K562 (cell line): Measurements from ENCODE around the gene SLC40A1. TPM values are rescaled to one million over a fixed set of nuclear protein-coding genes. Genes with fewer than 3 reads are reported as not detected.

Source experiments
- ATAC-seq: fragments of 200-7000 bp; cut with Tn5 transposase; 3 replicates; pipeline ENCODE4 v1.9.1; 2020; ENCODE audit warnings: moderate library complexity
- BruUV-seq: library from RNA; stranded (reverse); fragments of 400-500 nt; replicated peaks from 2 replicates; lab custom pipeline; 2021; lab: Mats Ljungman, UMichigan
- CTCF ChIA-PET: fragments of 300-600 bp; formaldehyde crosslinking; extraction: SDS; loops from one replicate; lab custom pipeline; 2021; ENCODE audit warnings: low intra/inter-chr PET ratio; lab: Yijun Ruan, JAX
- POLR2A ChIA-PET: fragments of 300-600, 350-650 bp; sonication (Branson Sonifier 250); formaldehyde crosslinking; extraction: SDS; loops from one replicate; lab custom pipeline; 2021; ENCODE audit warnings: antibody characterized with exemption, inconsistent platforms; lab: Yijun Ruan, JAX
- DNase-seq, 4 experiments: peaks; one replicate each; pipeline versions ENCODE4 v3.0.0 to v3.0.0-alpha.2; 2011 to 2018; ENCODE audit warnings: low spot score in 3 of 4, mixed read lengths in 3 of 4; ENCODE audit errors: extremely low read depth in 1 of 4
- FAIRE-seq: peaks from 2 replicates; lab custom pipeline; 2011; peaks lifted over from hg19 to GRCh38; lab: Jason Lieb, UNC
- H2AFZ ChIP-seq: 2 replicates; pipeline ENCODE4 v1.6.0; 2011; ENCODE audit warnings: low read depth, low read length, control low read depth, inconsistent platforms
- H3K27ac ChIP-seq: fragments of 200-600 bp; 3 replicates; pipeline ENCODE4 v1.8.0; 2011; ENCODE audit warnings: low read depth, mild to moderate bottlenecking, control low read depth, inconsistent platforms, low read length, moderate library complexity, mixed read lengths; ENCODE audit errors: extremely low read depth
- H3K27me3 ChIP-seq, 2 experiments: fragments of 300-600 bp in 1 of 2; 2 replicates in 1 of 2; 3 replicates in 1 of 2; pipeline versions ENCODE4 v1.6.0 to v1.8.0; 2011; ENCODE audit warnings: inconsistent platforms in 2 of 2, low read length in 2 of 2, mild to moderate bottlenecking in 1 of 2, mixed read lengths in 1 of 2, moderate library complexity in 1 of 2; ENCODE audit not compliant: control insufficient read depth in 2 of 2, insufficient read depth in 2 of 2
- H3K36me3 ChIP-seq: fragments of 300-600 bp; 3 replicates; pipeline ENCODE4 v1.8.0; 2011; ENCODE audit warnings: mild to moderate bottlenecking, low read length, inconsistent platforms; ENCODE audit not compliant: control insufficient read depth, insufficient read depth
- H3K4me1 ChIP-seq, 2 experiments: fragments of 200-600 bp in 1 of 2; replicated peaks in 1 of 2; 2 replicates in 1 of 2; 3 replicates in 1 of 2; pipeline versions ENCODE4 v1.5.1 to v1.8.0; 2011; ENCODE audit warnings: inconsistent platforms in 2 of 2, low read length in 2 of 2, mild to moderate bottlenecking in 1 of 2, mixed read lengths in 1 of 2, moderate library complexity in 1 of 2; ENCODE audit not compliant: control insufficient read depth in 2 of 2, insufficient read depth in 2 of 2
- H3K4me2 ChIP-seq: 2 replicates; pipeline ENCODE4 v1.6.1; 2011; ENCODE audit warnings: low read length, control low read depth, inconsistent platforms, mixed read lengths; ENCODE audit not compliant: insufficient read depth
- H3K4me3 ChIP-seq: fragments of 200-600 bp; sonication (generic), shearing (Covaris generic); 2 replicates; pipeline ENCODE4 v1.5.1; 2016; ENCODE audit warnings: control low read depth, inconsistent platforms
- H3K79me2 ChIP-seq: fragments of 200-600 bp; 3 replicates; pipeline ENCODE4 v1.8.0; 2011; ENCODE audit warnings: low read length, inconsistent platforms; ENCODE audit not compliant: control insufficient read depth, insufficient read depth
- H3K9ac ChIP-seq, 2 experiments: 2 replicates each; pipeline versions ENCODE4 v1.6.0 to v1.6.1; 2011; ENCODE audit warnings: low read depth in 2 of 2, low read length in 2 of 2, control low read depth in 1 of 2, inconsistent platforms in 1 of 2, mild to moderate bottlenecking in 1 of 2, mixed read lengths in 1 of 2; ENCODE audit not compliant: insufficient read depth in 1 of 2
- H3K9me1 ChIP-seq: one replicate; pipeline ENCODE4 v1.6.0; 2011; ENCODE audit warnings: inconsistent platforms, mild to moderate bottlenecking, low read length, moderate library complexity; ENCODE audit not compliant: control insufficient read depth, insufficient read depth
- H3K9me3 ChIP-seq: replicated peaks from 2 replicates; pipeline ENCODE4 v1.5.1; 2011; ENCODE audit warnings: low read depth, low read length, inconsistent platforms; ENCODE audit not compliant: control insufficient read depth, insufficient read depth
- H4K20me1 ChIP-seq: replicated peaks from 2 replicates; pipeline ENCODE4 v1.6.1; 2011; ENCODE audit warnings: low read length, inconsistent platforms, mixed read lengths; ENCODE audit not compliant: control insufficient read depth, insufficient read depth
- BRCA1 ChIP-seq, 2 experiments: fragments of 450-650 bp in 1 of 2; sonication (generic) in 1 of 2; formaldehyde crosslinking in 1 of 2; IDR thresholded peaks; 2 replicates each; pipeline versions ENCODE4 v1.5.0 to v1.6.1; 2017 to 2020; ENCODE audit warnings: mild to moderate bottlenecking in 1 of 2, missing genetic modification reagents in 1 of 2
- KAT8 ChIP-seq: fragments of 450-650 bp; IDR thresholded peaks from 2 replicates; pipeline ENCODE4 v1.6.1; 2016; ENCODE audit warnings: low read depth, mild to moderate bottlenecking
- MBD1 ChIP-seq: fragments of 250-450 bp; sonication (Bioruptor Pico); IDR thresholded peaks from 2 replicates; pipeline ENCODE4 v1.8.0; 2022; ENCODE audit warnings: inconsistent platforms
- NFE2 ChIP-seq: IDR thresholded peaks from 2 replicates; pipeline ENCODE4 v1.6.1; 2014; ENCODE audit warnings: antibody characterized with exemption, low read depth
- RNF2 ChIP-seq: sonication (generic); IDR thresholded peaks from 2 replicates; pipeline ENCODE4 v1.6.1; 2016
- ZFP1 ChIP-seq: fragments of 450-650 bp; formaldehyde crosslinking; IDR thresholded peaks from 2 replicates; pipeline ENCODE4 v1.4.0; 2020; ENCODE audit warnings: mild to moderate bottlenecking, mixed read lengths
- ZNF592 ChIP-seq: fragments of 450-650 bp; IDR thresholded peaks from 2 replicates; pipeline ENCODE4 v1.6.1; 2017; ENCODE audit warnings: antibody characterized with exemption, mild to moderate bottlenecking
- WGBS: fragments of 100-300 bp; shearing (Covaris generic); methylation state at CpG from one replicate; pipeline ENCODE4 v1.1.6; 2016; ENCODE audit warnings: low coverage, mixed read lengths; ENCODE audit not compliant: insufficient coverage; ENCODE audit errors: missing lambda C conversion rate; 5-methylcytosine and 5-hydroxymethylcytosine counted together
- in situ Hi-C: fragments of 300-500 bp; cut with MboI; formaldehyde crosslinking; loops from 4 replicates; pipeline ENCODE4 v1.15.0; 2018; ENCODE audit warnings: inconsistent platforms, mixed read lengths
- intact Hi-C: fragments of 100-400 bp; cut with micrococcal nuclease; formaldehyde crosslinking; loops from 2 replicates; pipeline ENCODE4 v1.14.2; 2022
- polyA plus RNA-seq, 8 experiments: library from polyadenylated mRNA; depleted of rRNA in 4 of 8; stranded (reverse) in 5 of 8; unstranded in 3 of 8; fragments of >200 nt; fragmentation: Nextera tagmentation in 2 of 8; fragmentation: Illumina TruSeq in 1 of 8; extraction: Ambion mirVana in 2 of 8; extraction: Trizol in 1 of 8; gene quantifications; 2 replicates each; pipeline versions ENCODE4 v1.2.1 to v1.2.3, GENCODE V29; 2011 to 2014; ENCODE audit warnings: inconsistent platforms in 1 of 8, missing spikeins in 1 of 8
- total RNA-seq, 7 experiments: library from RNA; depleted of rRNA in 6 of 7; stranded (reverse); fragments of >200 nt in 6 of 7; fragmentation: Illumina TruSeq in 2 of 7; extraction: Trizol in 2 of 7; gene quantifications; 2 replicates each; pipeline versions ENCODE4 v1.2.1 to v1.2.3, GENCODE V29; 2011 to 2021; ENCODE audit warnings: low replicate concordance in 1 of 7

Gene SLC40A1
- total and polyA plus RNA-seq, 9 of the 15 experiments (the other 6 are each of a cell fraction or from before 2014, with no cell fraction given), result 42.2 to 95.9 (median 54.9) TPM

GRCh38 chr2:189608170-189608569 lies 27.6 kb upstream of the SLC40A1 start:
- peak overlapping the region; percentile 56 for H3K27ac ChIP-seq
- WGBS, result 7% methylated on average over 2 of the region's 4 CpGs
- ChIA-PET POLR2A (interaction anchor here (0.6 kb wide), 1 partner anchor 956 kb away, joined by 4 read pairs; no protein-coding TSS in a partner anchor), CTCF (no interaction called here)
- H3K36me3 ChIP-seq, result no peaks in the 10 kb centered on the region; the same call in 2 of the 3 replicates
- H3K4me1 ChIP-seq, result peaks cover 7 to 54% of the 10 kb centered on the region in 2 experiments
- no peaks in the 10 kb centered on the region for H4K20me1 ChIP-seq
- peak overlapping the region; percentile 85 for H2AFZ ChIP-seq
- FAIRE-seq (no peak), DNase-seq (no peak), ATAC-seq (no peak)
- H3K79me2 ChIP-seq, result no peaks in the 10 kb centered on the region
- intact Hi-C loops, result no loop called here
- in situ Hi-C loops, result no loop called here
- no peaks in the 10 kb centered on the region for H3K9me1 ChIP-seq
- H3K9me3 ChIP-seq, result no peaks in the 10 kb centered on the region
- no peaks in the 10 kb centered on the region for H3K27me3 ChIP-seq
- H3K9ac ChIP-seq, result peak overlapping the region in 1 of 2 experiments; percentile 35; a peak in 2 of 4 replicates
- H3K4me2 ChIP-seq, result peak overlapping the region; percentile 35
- no peak overlapping the region for H3K4me3 ChIP-seq
- BruUV-seq, result no TSS peak
- TF ChIP-seq RNF2 (no peak), ZNF592 (peak; percentile 38; the same call in 1 of the 2 replicates), NFE2 (0 out of 2 replicates have a peak, but pooled peaks have one; percentile 27), KAT8 (no peak), MBD1 (CRISPR knock-in tag) (no peak), BRCA1 (IDR thresholded peaks at IDR 0.05) (no peak), BRCA1 (CRISPR knock-in tag; IDR thresholded peaks at IDR 0.05) (no peak), ZFP1 (CRISPR knock-in tag) (no peak)
